NCI-H2227 treated with DMSO at 0.1 percent for 48 hours (cell line): ENCODE measurements around the gene HOXD4.

Experiments
- DNase-seq: peaks from one replicate; lab custom pipeline; 2025; lab: John Stamatoyannopoulos, UW

Gene HOXD4

GRCh38 chr2:176156807-176157498, 5.6 kb downstream of the HOXD4 start, which contains the start of gene HOXD3:
Gene HOXD3 (plus strand): TSS chr2:176157307. CDS start chr2:176169115, 11,808 bp downstream.
- no peak for DNase-seq

DNA sequence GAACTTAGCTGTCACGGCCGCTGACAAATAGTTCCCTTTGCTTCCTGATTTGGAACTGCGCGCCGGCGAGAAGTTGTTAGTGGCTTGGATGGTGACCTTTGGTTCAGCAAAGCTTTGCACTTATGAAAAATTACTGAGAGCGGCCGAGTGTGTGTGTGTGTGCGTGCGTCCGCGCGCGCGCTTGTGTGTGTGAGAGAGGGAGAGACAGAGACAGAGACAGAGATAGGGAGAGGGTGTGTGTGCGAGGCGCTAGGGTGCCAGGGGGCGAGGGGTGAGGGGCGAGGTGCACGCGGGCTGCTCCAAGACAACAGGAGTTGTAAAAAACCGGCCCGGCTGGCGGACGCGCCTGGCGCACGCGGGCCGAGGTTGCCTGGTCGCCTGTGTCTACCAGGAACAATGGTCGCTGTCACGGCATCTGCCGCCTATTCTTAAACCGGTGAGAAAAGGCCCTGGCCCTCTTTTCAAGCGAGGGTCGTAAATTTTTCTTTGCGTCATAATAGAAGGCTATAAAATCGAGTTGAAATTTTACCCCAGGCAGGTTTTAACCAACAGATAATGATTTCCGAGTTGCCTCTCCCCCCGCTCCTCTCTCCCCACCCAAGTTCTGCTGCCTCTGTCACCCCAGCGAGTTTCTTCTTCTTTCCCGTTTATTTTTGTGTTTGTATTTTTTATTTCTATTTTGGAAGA, 6.3 kb downstream of the HOXD4 start:
- peak; percentile 59 for DNase-seq

DNA sequence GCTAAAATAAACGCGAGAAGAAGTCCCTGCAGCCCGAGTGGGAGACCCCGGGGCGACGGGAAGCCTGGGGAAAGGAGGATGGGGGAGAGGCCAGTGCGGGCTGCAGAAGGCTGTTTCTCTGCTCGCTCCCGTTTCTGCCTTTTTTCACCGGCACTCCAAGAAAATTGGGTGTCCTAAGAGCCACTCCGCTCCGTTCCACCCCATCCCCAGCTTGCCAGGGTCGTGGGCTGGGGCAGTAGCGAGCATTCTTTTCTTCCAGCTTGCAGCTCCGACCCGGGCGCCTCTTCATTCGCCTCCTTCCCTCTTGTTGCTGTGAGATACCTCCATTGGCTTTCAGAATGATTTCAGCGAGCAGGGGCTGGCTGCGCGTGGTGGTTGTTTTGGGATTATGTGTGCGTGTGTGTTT, 6.8 kb downstream of the HOXD4 start:
- peak; percentile 44 for DNase-seq

DNA sequence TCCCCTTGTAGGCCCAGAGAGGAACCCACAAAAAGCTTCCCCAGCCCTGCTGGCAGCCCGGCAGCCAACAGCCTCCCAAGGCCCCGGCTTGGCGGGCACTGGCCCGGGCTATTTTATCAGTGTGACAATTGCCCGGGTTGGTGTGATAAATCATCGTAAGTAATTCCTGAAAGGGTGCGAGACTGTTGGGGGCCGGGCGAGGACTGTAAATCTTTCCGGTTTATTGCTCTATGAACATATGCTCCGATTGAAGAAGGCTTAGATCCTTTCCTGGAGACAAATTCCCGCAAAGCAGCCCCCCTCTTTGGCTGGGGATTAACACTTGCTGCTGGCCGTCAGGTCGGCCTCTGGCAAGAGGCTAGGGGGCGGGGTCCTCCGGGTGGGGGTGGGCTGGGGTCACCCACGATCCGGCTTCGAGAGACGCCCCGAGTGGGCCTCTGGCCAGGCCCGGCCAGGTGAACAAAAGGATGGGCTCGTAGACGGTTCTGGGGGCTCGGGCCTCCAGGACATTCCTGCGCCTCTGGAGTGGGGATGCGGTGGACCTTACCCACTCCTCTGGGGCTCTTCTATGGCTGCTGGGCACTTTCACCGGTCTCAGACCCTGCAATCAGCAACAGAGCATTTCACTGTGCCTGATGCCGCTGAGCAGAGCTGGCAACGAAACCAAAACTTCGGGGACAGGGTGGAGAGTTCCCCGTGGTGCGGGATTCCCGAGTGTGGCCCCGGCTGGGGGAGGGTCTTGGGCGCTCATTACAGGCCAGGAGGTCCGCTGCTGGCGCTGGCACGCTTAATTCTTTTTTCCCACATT, 7.7 kb downstream of the HOXD4 start:
- DNase-seq: no peak

GRCh38 chr2:176159663-176160250, 8.4 kb downstream of the HOXD4 start:
- DNase-seq: no peak

DNA sequence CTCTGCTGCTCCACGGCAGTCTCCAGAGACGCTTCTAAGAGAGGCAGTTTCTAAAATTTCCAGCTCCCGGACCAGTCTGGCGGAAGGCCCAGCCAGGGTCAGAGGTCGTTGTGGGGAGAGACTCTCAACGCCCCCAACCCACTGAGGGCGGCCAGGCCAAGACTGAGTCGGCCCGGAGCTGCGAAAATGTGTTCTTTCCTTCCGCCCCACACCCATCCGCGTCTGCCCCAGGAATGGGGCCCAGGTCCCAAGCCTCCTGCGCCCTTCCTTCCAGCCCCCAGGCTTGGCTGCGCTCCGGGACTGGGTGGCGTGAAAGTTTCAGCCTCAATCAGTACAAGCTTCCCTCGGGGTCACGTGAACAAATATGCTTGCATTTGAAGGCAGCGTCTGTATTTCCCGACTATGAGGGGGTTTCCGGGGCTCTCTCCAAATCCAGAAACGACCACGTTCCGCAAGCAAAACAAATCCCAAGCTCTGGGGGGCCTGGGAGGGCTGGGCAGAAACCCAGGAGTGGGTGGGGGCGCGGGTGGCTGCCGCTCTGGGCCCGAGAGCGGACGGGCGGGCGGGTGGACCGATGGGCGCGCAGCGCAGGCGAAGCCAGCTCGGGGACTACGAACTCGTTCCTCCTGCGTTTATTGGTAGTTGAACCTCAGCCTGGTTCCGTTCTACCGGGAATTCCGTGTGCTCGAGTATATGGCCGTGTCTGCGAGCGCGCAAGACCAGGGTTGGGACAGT, 9.1 kb downstream of the HOXD4 start:
- DNase-seq: no peak

DNA sequence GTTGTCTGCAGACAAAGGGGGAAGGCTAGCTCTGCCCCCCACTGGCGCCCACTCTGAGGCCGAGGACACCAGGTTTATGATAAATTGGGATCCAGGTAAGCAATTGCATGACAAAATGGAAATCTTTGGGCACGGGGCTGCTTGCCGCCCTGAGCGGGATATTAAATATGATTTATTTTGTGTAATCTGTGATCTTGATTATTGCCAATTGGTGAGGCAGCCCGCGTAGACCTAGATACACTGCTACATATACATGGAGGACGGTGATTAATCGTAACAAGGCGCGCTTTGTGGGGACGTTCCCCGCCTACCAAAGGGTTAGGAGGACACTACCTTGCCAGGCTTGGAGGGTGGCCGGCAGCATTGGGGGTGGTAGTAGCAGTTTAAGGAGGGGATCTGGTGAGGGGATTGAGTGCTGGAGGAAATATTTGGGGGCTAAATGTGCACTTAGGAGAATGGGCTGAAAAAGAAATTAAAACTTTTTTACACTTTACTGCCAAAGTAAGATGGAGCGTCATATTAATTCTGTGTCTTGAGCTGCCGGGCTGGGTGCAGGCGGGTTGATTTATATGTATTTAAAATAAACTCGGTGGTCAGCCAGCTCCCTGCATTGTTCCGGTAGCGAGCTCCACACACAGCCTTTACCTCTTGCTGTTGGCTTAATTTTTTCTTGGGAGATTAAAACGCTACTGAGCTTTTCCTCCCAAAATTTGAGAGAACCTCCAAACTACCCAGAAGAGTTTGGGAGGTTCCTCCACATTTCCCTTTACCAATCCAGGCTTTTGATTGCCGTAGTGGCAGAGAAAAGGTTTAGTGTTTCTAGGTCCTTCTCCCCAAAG, 9.9 kb downstream of the HOXD4 start:
- DNase-seq: no peak

- no peak for DNase-seq
Measured at GRCh38 chr2:176161825-176162626, 10.7 kb downstream of the HOXD4 start.

- no peak for DNase-seq
Measured at GRCh38 chr2:176162911-176163671, 11.7 kb downstream of the HOXD4 start.

DNA sequence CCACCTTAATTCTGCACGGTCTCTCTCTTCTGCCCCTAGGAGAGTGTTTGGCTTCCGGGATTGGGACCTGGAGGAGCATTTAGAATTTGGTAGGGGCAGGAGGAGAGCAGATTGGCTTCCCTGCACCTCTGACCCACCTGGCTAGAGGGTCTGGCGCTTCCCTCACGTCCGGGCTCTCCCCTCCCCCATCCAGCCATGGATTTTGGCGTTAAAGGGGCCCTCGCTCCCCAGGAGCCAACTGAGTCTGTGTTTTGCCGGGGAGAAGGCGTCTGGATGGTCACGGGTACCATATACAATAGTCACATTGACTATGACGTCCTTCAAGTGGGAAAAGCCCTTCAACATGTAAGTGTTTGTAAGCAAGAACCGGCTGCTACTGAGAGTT, 12.3 kb downstream of the HOXD4 start:
- no peak for DNase-seq

DNA sequence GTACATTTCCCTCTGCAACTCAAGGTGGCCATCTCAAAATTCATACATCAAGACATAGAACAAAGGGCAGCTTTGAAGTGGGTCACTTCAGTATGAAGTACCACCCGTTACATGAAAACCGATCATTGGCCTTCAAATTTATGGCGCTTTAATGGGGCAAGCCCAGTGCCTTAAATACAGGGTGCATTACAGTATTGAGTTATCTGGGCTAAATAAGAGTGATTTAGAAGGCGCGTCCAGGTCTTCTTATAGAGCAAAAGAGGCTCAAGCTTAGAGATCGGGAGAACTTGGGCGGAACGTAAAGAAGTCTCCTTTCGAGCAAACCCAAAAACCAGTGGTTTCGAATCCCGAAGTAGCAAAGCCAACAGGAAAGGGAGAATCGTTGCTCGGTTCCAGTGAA, 12.9 kb downstream of the HOXD4 start:
- no peak for DNase-seq

- no peak for DNase-seq
Measured at GRCh38 chr2:176164611-176165369, 13.4 kb downstream of the HOXD4 start.

DNA sequence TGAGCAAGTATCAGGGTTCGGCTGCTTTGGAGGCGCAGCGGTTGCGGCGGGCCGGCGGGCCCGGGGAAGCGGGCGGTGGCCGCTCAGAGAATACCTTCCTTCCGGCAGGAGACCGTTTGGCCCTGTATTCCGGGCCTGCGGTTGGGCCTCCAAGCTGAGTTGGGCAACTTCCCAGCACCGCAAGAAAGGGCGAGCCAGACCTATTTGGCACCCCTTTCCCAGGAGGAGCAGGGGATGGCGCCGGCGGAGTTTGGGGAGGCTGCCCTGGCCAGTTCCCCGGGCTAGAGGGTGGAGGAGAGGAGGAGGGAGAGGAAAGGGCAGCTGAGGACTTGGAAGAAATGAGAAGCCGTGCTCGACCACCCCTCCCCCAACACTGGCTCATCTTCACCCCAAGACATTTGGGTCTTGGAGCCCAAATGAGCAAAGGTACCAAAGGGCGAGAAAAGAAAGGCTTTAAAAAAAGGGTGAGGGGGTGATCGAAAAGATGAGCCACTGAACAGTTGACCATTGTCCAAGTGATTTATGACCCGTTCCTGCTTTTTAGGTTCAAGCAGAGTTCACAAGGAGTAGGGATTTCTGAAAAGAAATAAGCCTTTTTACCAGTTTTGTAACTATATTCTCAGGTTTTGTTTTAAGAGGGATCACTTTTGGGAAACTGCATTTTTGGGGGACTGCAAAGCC, 14.2 kb downstream of the HOXD4 start:
- no peak for DNase-seq

DNA sequence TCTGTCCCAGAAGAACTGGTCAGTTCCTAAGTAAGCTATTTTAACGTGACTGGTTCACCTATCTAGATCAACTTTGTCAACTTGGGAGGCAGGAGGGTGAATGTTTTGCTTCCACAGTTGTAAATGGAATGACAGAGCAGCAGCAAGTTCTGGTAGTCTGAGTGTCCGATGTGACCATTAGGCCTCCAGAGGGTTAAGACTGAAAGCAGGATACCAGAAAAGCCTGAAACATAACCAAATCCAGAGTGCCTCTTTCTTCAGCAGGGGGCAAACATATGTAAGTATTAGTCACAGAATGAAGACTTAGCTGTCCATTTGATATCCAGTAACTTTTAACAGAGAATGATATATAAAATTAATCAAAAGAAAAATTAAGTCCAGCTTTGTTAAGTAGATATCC, 14.9 kb downstream of the HOXD4 start:
- no peak for DNase-seq

- DNase-seq: no peak
Measured at GRCh38 chr2:176167398-176167797, 16.0 kb downstream of the HOXD4 start.

DNA sequence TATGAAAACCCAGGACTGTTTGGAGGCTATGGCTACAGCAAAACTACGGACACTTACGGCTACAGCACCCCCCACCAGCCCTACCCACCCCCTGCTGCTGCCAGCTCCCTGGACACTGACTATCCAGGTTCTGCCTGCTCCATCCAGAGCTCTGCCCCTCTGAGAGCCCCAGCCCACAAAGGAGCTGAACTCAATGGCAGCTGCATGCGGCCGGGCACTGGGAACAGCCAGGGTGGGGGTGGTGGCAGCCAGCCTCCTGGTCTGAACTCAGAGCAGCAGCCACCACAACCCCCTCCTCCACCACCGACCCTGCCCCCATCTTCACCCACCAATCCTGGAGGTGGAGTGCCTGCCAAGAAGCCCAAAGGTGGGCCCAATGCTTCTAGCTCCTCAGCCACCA, 17.8 kb downstream of the HOXD4 start:
- DNase-seq: no peak

DNA sequence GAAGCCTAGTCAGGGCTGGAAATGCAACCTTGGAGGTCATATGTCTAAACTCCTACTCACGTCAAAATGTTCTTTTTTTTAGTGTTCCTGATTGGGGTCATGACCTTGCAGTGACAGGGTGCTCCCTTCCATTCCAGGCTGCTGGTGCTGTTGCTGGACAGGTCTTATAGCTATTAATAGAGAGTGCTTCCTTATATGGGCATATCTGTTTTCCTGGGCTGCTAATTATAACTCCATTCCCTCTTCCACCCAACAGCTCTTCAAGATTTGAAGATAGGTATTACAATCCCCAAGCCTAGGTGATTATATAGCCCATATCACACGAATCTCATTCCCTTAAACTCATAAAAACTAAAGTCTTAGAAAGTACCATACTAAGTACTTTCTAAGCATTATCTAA, 18.4 kb downstream of the HOXD4 start:
- no peak for DNase-seq
